Measurements from ENCODE around the gene NMS.

Gene NMS

DNA sequence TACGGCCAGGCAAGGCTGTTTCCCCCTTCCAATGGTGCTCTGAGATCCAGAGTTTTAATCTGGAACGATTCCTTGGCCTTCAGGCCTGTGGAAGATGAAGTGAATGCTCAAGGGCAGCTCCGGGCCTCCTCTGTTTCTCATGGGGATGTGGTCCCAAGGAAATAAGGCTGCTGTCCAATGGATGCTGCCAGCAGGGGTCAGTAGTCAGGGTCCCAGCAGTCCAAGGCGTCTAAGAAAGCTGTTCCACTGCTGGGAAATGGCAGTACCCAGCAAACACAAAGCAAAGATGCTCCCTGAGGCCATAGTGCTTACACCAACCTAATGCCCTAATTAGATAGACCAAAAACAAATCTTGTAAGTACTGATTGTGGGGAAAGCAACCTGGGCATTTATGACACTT is 12.5 kb downstream of the NMS start:
- no peak overlapping the region for H3K4me3 ChIP-seq (ENCODE audit: low read depth, low read length)
- DNase-seq (ENCODE audit: low read depth) = no peak

GRCh38 chr2:100483895-100484294 is 13.6 kb downstream of the NMS start:
- DNase-seq (ENCODE audit: low read depth) = no peak
- H3K4me3 ChIP-seq (ENCODE audit: low read depth, low read length) = no peak overlapping the region

- DNase-seq (ENCODE audit: low read depth) = no peak
- H3K4me3 ChIP-seq (ENCODE audit: low read depth, low read length) = no peak overlapping the region
Measured at GRCh38 chr2:100484390-100484789, 14.1 kb downstream of the NMS start.

DNA sequence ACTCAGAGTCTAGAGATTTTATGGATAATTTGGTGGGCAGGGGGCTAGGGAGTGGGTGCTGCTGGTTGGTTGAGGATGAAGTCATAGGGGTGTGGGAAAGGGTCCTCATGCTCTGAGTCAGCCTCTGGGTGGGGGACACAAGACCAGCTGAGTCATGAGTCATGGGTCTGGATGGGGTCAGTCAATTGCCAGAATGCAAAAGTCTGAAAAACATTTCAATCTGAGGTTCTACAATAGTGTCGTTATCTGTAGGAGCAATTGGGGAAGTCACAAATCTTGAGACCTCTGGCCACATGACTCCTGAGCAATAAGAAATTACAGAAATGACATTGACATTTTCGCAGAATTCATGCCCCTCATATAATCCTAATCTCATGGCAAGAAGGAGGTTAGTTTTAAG is 15.1 kb downstream of the NMS start:
- DNase-seq (ENCODE audit: low read depth) = no peak
- H3K4me3 ChIP-seq (ENCODE audit: low read depth, low read length) = no peak overlapping the region

- DNase-seq (ENCODE audit: low read depth) = no peak
- no peak overlapping the region for H3K4me3 ChIP-seq (ENCODE audit: low read depth, low read length)
Measured at GRCh38 chr2:100494712-100495111, 24.4 kb downstream of the NMS start.

DNA sequence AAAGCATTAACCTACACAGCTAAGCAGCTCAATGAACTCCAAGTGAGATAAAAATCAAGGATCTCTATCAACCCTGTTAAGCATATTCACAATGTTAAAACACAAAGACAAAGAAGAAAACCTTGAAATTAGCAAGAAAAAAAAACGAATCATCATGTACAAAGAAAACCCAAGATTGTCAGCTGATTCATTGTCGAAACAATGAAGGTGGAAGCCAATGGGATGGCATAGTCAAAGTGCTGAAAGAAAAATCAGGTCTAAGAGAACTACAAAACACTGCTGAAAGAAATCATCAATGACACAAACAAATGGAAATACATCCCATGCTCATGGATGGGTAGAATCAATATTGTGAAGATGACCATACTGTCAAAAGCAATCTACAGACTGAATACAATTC is 32.5 kb downstream of the NMS start:
- no peak for DNase-seq (ENCODE audit: low read depth)
- H3K4me3 ChIP-seq (ENCODE audit: low read depth, low read length) = no peak overlapping the region

- no peak overlapping the region for H3K4me3 ChIP-seq (ENCODE audit: low read depth, low read length)
- DNase-seq (ENCODE audit: low read depth) = no peak
Measured at GRCh38 chr2:100504542-100504941, 34.3 kb downstream of the NMS start.

DNA sequence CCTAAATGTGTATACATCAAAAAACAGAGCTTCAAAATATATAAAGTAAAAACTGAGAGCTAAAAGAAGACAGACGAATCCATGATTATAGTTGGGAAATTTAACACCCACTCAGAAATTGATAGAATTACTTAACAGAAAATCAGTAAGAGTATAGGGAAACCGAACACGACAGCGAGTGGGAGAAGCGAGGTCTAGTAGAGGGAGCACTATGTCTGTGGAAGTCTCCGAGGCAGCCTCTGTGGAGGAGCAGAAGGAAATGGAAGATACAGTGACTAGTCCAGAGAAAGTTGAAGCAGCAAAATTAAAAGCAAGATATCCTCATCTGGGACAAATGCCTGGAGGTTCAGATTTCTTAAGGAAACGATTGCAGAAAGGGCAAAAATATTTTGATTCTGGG is 38.8 kb downstream of the NMS start:
- no peak for DNase-seq (ENCODE audit: low read depth)
- no peak overlapping the region for H3K4me3 ChIP-seq (ENCODE audit: low read depth, low read length)

DNA sequence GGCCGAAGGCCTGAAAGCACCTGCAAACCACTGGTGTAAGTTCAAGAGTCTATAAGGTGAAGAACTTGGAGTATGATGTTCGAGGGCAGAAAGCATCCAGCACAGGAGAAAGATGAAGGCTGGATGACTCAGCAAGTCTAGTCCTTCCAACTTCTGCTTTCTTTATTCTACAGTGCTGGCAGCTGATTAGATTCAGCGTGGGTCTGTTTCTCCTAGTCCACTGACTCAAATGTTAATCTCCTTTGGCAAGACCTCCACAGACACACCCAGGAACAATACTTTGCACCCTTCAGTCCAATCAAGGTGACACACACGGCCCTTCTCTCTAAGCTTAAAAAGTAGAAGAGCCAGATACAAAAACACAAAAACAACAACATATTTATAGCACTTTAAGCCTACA is 43.4 kb downstream of the NMS start:
- H3K4me3 ChIP-seq (ENCODE audit: low read depth, low read length) = no peak overlapping the region
- DNase-seq (ENCODE audit: low read depth) = no peak

GRCh38 chr2:100517556-100517955 is 47.3 kb downstream of the NMS start:
- no peak for DNase-seq (ENCODE audit: low read depth)
- H3K4me3 ChIP-seq (ENCODE audit: low read depth, low read length) = no peak overlapping the region

- no peak overlapping the region for H3K4me3 ChIP-seq (ENCODE audit: low read depth, low read length)
- no peak for DNase-seq (ENCODE audit: low read depth)
Measured at GRCh38 chr2:100518801-100519200, 48.5 kb downstream of the NMS start.

GRCh38 chr2:100520224-100520623 is 49.9 kb downstream of the NMS start:
- no peak for DNase-seq (ENCODE audit: low read depth)
- no peak overlapping the region for H3K4me3 ChIP-seq (ENCODE audit: low read depth, low read length)

DNA sequence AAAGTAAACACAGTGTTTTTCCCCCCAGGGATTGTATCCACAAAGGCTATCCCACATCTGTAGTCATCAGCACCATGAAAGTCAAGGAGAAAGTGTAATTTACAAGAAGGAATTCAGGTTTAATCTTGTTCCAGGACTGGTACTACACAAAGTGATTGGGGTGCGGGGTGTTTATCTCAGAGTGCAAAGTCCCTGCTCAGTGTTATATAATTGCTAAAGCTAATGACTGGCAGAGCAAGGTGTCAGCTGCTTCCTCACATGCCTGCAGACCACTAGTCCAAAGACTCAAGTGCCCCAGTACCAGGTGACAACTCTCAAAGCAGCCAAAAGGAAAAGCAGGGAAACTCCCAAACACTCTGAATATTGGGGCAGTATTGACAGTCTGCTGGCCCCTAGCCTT is 52.1 kb downstream of the NMS start:
- H3K4me3 ChIP-seq (ENCODE audit: low read depth, low read length) = no peak overlapping the region
- no peak for DNase-seq (ENCODE audit: low read depth)

GRCh38 chr2:100524331-100524730 is 54.0 kb downstream of the NMS start:
- no peak for DNase-seq (ENCODE audit: low read depth)
- no peak overlapping the region for H3K4me3 ChIP-seq (ENCODE audit: low read depth, low read length)

- no peak overlapping the region for H3K4me3 ChIP-seq (ENCODE audit: low read depth, low read length)
- no peak for DNase-seq (ENCODE audit: low read depth)
Measured at GRCh38 chr2:100526868-100527267, 56.6 kb downstream of the NMS start.

DNA sequence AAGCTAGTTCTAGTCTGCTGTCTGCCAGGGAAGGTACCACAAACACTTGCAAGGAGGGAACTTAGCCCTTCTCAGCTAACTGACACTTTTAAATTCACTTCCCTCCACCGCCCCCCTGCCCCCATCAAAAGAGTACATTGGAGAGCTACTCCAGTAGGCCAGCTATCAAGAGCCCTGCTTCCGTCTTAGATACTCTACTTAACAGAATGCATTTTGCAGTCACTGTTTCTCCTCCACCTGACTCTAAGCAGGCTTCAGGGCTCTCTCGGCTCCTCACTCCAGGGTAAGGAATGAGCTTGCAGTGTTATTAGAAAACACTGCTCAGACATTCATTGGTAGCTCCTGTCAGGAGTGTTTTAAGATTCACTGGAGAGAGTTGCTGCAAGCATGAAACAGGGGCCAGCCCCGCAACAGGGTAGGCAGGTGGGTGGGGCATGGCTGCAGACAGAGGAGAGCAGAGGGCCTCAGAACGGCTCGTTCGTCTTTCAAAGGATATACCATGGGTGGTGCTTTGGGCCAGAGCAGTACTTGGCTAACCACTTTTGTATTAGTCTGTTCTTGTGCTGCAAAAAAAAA is 57.2 kb downstream of the NMS start:
- DNase-seq (ENCODE audit: low read depth) = no peak
- H3K4me3 ChIP-seq (ENCODE audit: low read depth, low read length) = no peak overlapping the region

DNA sequence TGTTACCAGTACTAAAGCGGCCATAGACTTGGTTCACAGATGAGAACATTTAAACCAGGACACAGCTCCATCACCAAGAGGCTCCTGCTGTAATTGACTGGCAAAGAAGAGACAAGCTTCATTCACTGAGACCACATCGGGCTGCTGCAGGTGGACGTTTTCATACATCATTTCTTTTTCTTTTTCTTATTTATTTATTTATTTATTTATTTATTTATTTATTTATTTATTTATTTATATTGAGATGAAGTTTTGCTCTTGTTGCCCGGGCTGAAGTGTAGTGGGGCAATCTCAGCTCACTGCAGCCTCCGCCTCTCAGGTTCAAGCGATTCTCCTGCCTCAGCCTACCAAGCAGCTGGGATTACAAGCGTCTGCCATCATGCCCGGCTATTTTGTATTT is 58.9 kb downstream of the NMS start:
- DNase-seq (ENCODE audit: low read depth) = no peak
- H3K4me3 ChIP-seq (ENCODE audit: low read depth, low read length) = no peak overlapping the region

DNA sequence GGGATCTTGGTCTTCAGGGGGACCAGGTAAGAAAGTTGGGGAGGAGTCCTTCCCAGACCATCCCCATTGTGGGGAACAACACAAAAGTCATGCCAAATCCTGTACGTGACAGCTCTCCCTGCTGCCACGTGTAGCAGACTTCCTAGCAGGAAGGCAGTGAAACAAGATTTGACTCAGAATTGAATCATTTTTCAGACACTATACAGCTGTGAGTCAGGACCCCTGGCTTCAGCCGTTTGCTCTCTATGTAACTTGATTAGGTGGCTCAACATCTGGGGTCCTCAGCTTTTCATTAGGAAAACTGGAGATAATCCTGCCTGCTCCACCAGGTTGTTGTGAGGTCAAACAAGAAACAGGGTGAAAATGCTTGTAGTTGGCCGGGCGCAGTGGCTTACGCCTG is 59.6 kb downstream of the NMS start:
- H3K4me3 ChIP-seq (ENCODE audit: low read depth, low read length) = no peak overlapping the region

More for the DNA sequence above, 59.6 kb downstream of the NMS start:
- DNase-seq (ENCODE audit: low read depth) = no peak

Data from skeletal muscle cell (primary cell).